Right lobe of liver (tissue), 4 donors: ENCODE data around the gene SLC35B3.

Experiments used
- CTCF ChIP-seq, 4 donors: fragments of 200-600 bp in 3 of 4; fragments of 450-650 bp in 1 of 4; IDR thresholded peaks; one replicate each; pipeline versions ENCODE4 v1.5.1 to v1.8.0; 2016 to 2022; ENCODE audit warnings: antibody characterized with exemption in 4 of 4, mild to moderate bottlenecking in 2 of 4
- POLR2A ChIP-seq: fragments of 450-650 bp; IDR thresholded peaks from one replicate; pipeline ENCODE4 v1.6.1; 2017; ENCODE audit warnings: antibody characterized with exemption, mild to moderate bottlenecking
- donor health status: DM: no; HTN: no; CAD: no.
- donor health status: DM: no; HTN: no; CAD: no.
- donor health status: DM: no; HTN: yes; CAD: no.

- TF ChIP-seq CTCF (IDR thresholded peaks at IDR 0.05) (no peak), POLR2A (no peak)
Measured at GRCh38 chr6:8442150-8442549, 6.8 kb upstream of the SLC35B3 start.
